ENCODE results near the gene SPATA12.

GRCh38 chr3:57081173-57081572 is 20.7 kb downstream of the SPATA12 start:
- TF ChIP-seq CTCF (IDR thresholded peaks at IDR 0.05) (no peak), POLR2A (IDR thresholded peaks at IDR 0.05) (no peak)

Data from testis (tissue), 2 donors.